Nephron (organoid): ENCODE data around the gene KDM4D.

Source experiments
- H3K27ac Mint-ChIP-seq, 3 experiments: 2 replicates each; pipeline ENCODE4 v1.8.0; 2020; ENCODE audit warnings: mixed read lengths in 3 of 3, mild to moderate bottlenecking in 2 of 3, moderate library complexity in 1 of 3
- H3K27me3 Mint-ChIP-seq: 2 replicates; pipeline ENCODE4 v1.8.0; 2021; ENCODE audit warnings: low read depth, mild to moderate bottlenecking, moderate library complexity, mixed read lengths
- H3K36me3 Mint-ChIP-seq: 2 replicates; pipeline ENCODE4 v1.8.0; 2020; ENCODE audit warnings: low read depth, mixed read lengths
- H3K4me1 Mint-ChIP-seq: 2 replicates; pipeline ENCODE4 v1.8.0; 2020; ENCODE audit warnings: mixed read lengths
- H3K4me3 Mint-ChIP-seq, 3 experiments: 2 replicates each; pipeline ENCODE4 v1.8.0; 2020; ENCODE audit warnings: mild to moderate bottlenecking in 3 of 3, mixed read lengths in 3 of 3, moderate library complexity in 2 of 3
- H3K9me3 Mint-ChIP-seq: 2 replicates; pipeline ENCODE4 v1.8.0; 2020; ENCODE audit warnings: mixed read lengths
- TF ChIP-seq, protein P1 (sequence below), 3 experiments: fragments of 200-600 bp; sonication (generic); IDR thresholded peaks; one replicate each; pipeline ENCODE4 v1.5.0; 2021; ENCODE audit warnings: antibody characterized with exemption in 3 of 3; ENCODE audit not compliant: unreplicated experiment in 3 of 3

The KDM4D gene

DNA sequence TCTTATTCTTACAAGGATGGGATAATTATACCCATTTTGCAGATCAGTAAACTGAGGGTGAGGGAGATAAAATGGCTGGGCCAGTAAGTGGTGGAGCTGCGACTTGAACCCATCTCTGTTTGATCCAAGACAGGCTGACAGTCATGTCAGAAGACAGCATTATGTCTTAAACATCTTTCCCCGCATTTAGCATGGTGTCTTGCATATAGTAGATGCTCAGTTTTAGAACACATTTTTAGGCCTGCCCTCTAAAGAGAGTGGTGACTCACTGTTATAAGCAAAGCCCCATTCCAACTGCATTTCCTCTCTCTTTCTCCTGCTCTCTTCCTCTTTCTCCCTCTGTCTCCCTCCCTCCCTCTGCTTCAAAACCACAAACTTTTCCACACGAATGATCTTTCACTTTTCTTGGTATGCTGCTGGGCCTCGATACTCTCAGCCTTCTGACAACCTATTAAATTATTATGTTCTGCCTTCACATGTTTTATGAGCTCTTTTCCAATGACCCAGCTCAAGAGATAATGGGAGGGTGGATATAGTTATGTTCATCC lies 25.4 kb upstream of the KDM4D start:
- Mint-ChIP-seq H3K9me3 (peaks cover 6% of the 10 kb centered on the region), H3K4me3 (no peak overlapping the region), H3K4me1 (peaks cover 8% of the 10 kb centered on the region), H3K27ac (peak overlapping the region; percentile 37 to 86 (median 83)), H3K36me3 (no peaks in the 10 kb centered on the region), H3K27me3 (peaks cover 10% of the 10 kb centered on the region)
- TF ChIP-seq, protein P1, sequence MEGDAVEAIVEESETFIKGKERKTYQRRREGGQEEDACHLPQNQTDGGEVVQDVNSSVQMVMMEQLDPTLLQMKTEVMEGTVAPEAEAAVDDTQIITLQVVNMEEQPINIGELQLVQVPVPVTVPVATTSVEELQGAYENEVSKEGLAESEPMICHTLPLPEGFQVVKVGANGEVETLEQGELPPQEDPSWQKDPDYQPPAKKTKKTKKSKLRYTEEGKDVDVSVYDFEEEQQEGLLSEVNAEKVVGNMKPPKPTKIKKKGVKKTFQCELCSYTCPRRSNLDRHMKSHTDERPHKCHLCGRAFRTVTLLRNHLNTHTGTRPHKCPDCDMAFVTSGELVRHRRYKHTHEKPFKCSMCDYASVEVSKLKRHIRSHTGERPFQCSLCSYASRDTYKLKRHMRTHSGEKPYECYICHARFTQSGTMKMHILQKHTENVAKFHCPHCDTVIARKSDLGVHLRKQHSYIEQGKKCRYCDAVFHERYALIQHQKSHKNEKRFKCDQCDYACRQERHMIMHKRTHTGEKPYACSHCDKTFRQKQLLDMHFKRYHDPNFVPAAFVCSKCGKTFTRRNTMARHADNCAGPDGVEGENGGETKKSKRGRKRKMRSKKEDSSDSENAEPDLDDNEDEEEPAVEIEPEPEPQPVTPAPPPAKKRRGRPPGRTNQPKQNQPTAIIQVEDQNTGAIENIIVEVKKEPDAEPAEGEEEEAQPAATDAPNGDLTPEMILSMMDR (IDR thresholded peaks at IDR 0.05; ENCODE audit: unreplicated experiment in 3 of 3): no peak

DNA sequence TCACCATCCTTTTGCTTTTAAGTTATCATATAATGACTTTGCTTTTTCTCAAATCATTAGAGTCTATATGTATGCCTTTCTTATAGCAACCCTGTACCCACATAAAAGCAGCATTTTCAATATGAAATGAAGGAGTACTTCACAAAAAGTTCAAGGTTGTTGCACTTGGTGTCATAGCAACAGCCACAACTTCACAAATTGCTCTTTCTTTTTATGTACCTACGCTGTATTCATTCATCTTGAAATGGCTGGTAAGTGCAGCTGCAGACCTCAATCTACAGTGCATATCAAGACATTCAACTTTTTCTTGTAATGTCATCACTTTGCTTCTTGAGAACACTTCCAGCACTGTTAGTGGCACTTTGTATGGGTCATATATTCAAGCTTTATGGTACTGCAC lies 18.8 kb upstream of the KDM4D start:
- no peak overlapping the region for H3K27ac Mint-ChIP-seq
- H3K4me3 Mint-ChIP-seq: no peak overlapping the region
- peaks cover 12% of the 10 kb centered on the region for H3K36me3 Mint-ChIP-seq
- no peaks in the 10 kb centered on the region for H3K4me1 Mint-ChIP-seq
- no peaks in the 10 kb centered on the region for H3K27me3 Mint-ChIP-seq
- peaks cover 5% of the 10 kb centered on the region for H3K9me3 Mint-ChIP-seq
- TF ChIP-seq, protein P1 (IDR thresholded peaks at IDR 0.05; ENCODE audit: unreplicated experiment in 3 of 3): no peak

DNA sequence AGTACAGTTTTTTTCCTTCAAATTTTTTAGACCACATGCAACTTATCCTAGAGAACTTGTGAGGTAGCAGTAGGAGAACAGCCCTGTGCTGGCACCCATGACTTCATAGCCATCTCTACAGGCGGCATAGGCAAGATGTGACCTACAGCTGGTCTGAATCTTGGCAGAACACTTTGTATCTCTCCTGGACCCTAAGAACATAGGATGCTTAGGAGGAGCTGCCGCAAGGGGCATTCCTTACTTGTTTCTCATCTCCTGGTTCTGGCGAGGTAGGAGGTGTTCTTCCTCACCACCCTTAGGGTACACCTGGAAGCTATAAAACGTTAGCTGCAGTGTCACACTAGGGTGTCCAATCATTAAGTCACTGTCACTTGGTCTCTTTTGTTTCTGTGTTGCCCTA lies 16.5 kb upstream of the KDM4D start:
- H3K27me3 Mint-ChIP-seq: no peaks in the 10 kb centered on the region
- no peaks in the 10 kb centered on the region for H3K4me1 Mint-ChIP-seq
- TF ChIP-seq, protein P1 (IDR thresholded peaks at IDR 0.05; ENCODE audit: unreplicated experiment in 3 of 3): no peak
- no peak overlapping the region for H3K27ac Mint-ChIP-seq
- no peak overlapping the region for H3K4me3 Mint-ChIP-seq
- H3K9me3 Mint-ChIP-seq: no peaks in the 10 kb centered on the region
- H3K36me3 Mint-ChIP-seq: peaks cover 25% of the 10 kb centered on the region

DNA sequence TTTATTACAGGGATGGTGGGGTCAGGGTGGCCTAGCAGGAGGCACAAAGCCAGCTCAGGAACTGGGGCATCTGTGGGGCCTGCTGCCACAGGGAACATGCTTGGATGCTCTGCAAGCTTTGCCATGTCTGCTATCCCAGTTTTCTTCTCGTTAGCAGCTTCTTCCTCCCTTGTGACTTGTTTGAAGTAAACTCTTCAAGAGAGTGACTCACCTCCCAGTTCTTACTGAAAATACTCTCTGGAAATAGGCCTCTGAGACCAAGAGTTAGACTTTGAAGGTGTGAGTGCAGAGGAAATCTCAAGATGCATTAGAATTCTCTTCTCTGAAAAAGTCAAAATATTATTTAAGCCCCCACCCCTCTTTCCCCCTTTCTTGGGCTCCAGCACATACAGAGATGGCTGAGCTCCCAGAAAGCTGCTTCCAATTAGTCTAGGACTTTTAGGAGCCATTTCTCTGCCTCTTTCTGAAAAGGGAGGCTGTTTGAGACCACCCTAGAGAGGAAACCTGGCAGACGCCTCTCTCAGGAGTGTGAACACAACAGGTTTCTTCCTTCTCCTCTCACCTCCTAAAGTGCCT lies 15.3 kb upstream of the KDM4D start:
- H3K27me3 Mint-ChIP-seq: no peaks in the 10 kb centered on the region
- no peaks in the 10 kb centered on the region for H3K9me3 Mint-ChIP-seq
- peaks cover 34% of the 10 kb centered on the region for H3K36me3 Mint-ChIP-seq
- H3K4me1 Mint-ChIP-seq: no peaks in the 10 kb centered on the region
- TF ChIP-seq, protein P1 (IDR thresholded peaks at IDR 0.05; ENCODE audit: unreplicated experiment in 3 of 3): no peak
- H3K27ac Mint-ChIP-seq: peak overlapping the region in 2 of 3 experiments; percentile 28 to 60
- H3K4me3 Mint-ChIP-seq: no peak overlapping the region

DNA sequence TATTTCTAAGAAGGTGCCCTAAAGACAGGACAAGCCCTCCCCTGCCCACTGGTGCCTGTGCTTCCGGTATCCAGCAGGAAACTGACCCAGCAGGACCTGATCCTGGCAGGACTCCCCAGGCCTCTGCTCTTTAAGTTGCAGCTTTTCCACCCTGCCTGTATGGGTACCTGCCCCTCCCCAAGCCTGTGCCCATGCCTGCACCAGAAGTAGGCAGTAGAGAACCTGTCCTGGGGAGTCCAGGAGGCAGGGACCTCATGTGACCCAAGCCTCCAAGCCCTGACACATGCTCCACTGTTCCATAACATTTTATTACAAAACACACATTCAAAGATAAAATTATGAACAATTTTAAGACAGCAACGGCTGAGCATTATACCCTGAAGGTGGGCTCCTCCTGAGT lies 14.3 kb upstream of the KDM4D start:
- Mint-ChIP-seq H3K36me3 (peaks cover 43% of the 10 kb centered on the region), H3K4me1 (no peaks in the 10 kb centered on the region), H3K4me3 (no peak overlapping the region), H3K27me3 (no peaks in the 10 kb centered on the region), H3K9me3 (no peaks in the 10 kb centered on the region), H3K27ac (no peak overlapping the region)
- TF ChIP-seq, protein P1 (IDR thresholded peaks at IDR 0.05; ENCODE audit: unreplicated experiment in 3 of 3): no peak

DNA sequence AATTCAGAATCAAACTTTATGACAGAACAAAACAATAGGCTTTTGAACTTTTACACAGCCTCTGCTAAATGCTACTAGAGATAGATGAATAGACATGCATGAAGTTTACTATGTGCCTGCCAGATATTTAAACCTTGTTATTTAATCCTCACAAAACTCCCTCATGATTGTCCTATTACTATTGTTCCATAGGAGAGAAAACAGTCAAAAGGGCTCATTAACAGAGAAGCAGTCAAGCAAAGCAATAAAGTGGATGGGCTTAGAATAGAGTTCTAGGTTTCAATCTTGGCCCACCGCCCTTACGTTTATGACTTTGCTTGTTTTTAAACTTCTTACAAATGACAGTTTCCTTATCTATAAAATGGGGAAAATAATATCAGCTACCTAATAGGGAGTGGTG lies 13.0 kb upstream of the KDM4D start:
- no peak overlapping the region for H3K4me3 Mint-ChIP-seq
- no peaks in the 10 kb centered on the region for H3K4me1 Mint-ChIP-seq
- TF ChIP-seq, protein P1 (IDR thresholded peaks at IDR 0.05; ENCODE audit: unreplicated experiment in 3 of 3): no peak
- H3K9me3 Mint-ChIP-seq: no peaks in the 10 kb centered on the region
- no peak overlapping the region for H3K27ac Mint-ChIP-seq
- H3K36me3 Mint-ChIP-seq: peaks cover 56% of the 10 kb centered on the region
- H3K27me3 Mint-ChIP-seq: no peaks in the 10 kb centered on the region
